OCI-LY1 (cell line): Measurements from ENCODE around the gene SETDB2.

ENCODE experiments used
- EZH2 ChIP-seq: fragments of 200-600 bp; sonication (generic), shearing (Covaris generic); IDR thresholded peaks from 2 replicates; pipeline ENCODE4 v1.8.0; 2017; ENCODE audit warnings: borderline replicate concordance, mixed run types, mild to moderate bottlenecking, antibody characterized with exemption, low read length, moderate library complexity, mixed read lengths
- TF ChIP-seq, protein P1 (sequence below): fragments of 200-600 bp; sonication (generic), shearing (Covaris generic); IDR thresholded peaks from 2 replicates; pipeline ENCODE4 v1.5.1; 2017; ENCODE audit warnings: mild to moderate bottlenecking, antibody characterized with exemption, low read length, moderate library complexity, mixed read lengths

- TF ChIP-seq, protein P1, sequence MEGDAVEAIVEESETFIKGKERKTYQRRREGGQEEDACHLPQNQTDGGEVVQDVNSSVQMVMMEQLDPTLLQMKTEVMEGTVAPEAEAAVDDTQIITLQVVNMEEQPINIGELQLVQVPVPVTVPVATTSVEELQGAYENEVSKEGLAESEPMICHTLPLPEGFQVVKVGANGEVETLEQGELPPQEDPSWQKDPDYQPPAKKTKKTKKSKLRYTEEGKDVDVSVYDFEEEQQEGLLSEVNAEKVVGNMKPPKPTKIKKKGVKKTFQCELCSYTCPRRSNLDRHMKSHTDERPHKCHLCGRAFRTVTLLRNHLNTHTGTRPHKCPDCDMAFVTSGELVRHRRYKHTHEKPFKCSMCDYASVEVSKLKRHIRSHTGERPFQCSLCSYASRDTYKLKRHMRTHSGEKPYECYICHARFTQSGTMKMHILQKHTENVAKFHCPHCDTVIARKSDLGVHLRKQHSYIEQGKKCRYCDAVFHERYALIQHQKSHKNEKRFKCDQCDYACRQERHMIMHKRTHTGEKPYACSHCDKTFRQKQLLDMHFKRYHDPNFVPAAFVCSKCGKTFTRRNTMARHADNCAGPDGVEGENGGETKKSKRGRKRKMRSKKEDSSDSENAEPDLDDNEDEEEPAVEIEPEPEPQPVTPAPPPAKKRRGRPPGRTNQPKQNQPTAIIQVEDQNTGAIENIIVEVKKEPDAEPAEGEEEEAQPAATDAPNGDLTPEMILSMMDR: no peak
- no peak for TF ChIP-seq EZH2
Measured at GRCh38 chr13:49459580-49459979, 15.5 kb downstream of the SETDB2 start.
